Stimulated activated CD8-positive, alpha-beta memory T cell treated with anti-CD3 and anti-CD28 coated beads, Interleukin-7, amount 100 ng/mL, for 48 hours (primary cell): ENCODE data around the gene KAZN.

Experiments
- DNase-seq, 2 donors: peaks; one replicate each; pipeline ENCODE4 v3.0.0-alpha.2; 2020; ENCODE audit warnings: low read depth in 1 of 2; ENCODE audit errors: extremely low read depth in 1 of 2

Gene KAZN

GRCh38 chr1:15141935-15142539 is 543.6 kb downstream of the KAZN start:
- DNase-seq = no peak

GRCh38 chr1:15145327-15145726 is 546.8 kb downstream of the KAZN start:
- no peak for DNase-seq

GRCh38 chr1:15146142-15146680 is 547.7 kb downstream of the KAZN start:
- no peak for DNase-seq

- no peak for DNase-seq
Observed at GRCh38 chr1:15146971-15147376, 548.5 kb downstream of the KAZN start.

GRCh38 chr1:15148004-15148403 is 549.5 kb downstream of the KAZN start:
- DNase-seq = no peak

- DNase-seq = no peak
Observed at GRCh38 chr1:15148475-15148874, 550.0 kb downstream of the KAZN start.

- no peak for DNase-seq
Observed at GRCh38 chr1:15148941-15149340, 550.5 kb downstream of the KAZN start.

GRCh38 chr1:15150376-15150775 is 551.9 kb downstream of the KAZN start:
- DNase-seq = no peak

GRCh38 chr1:15151377-15151806 is 552.9 kb downstream of the KAZN start:
- DNase-seq = no peak

GRCh38 chr1:15151871-15152270 is 553.4 kb downstream of the KAZN start:
- no peak for DNase-seq

- DNase-seq = no peak
Observed at GRCh38 chr1:15152318-15153183, 554.1 kb downstream of the KAZN start.

GRCh38 chr1:15153184-15153841 is 554.8 kb downstream of the KAZN start, which contains the start of gene TMEM51:
TMEM51 (plus strand) TSS chr1:15153747; CDS start chr1:15215088, 61,341 bp downstream.
- DNase-seq = no peak

GRCh38 chr1:15153842-15154479 is 555.5 kb downstream of the KAZN start:
- DNase-seq = no peak

GRCh38 chr1:15154480-15155036 is 556.1 kb downstream of the KAZN start:
- no peak for DNase-seq

GRCh38 chr1:15155191-15155590 is 556.7 kb downstream of the KAZN start:
- no peak for DNase-seq

- no peak for DNase-seq
Observed at GRCh38 chr1:15155888-15156741, 557.6 kb downstream of the KAZN start.

GRCh38 chr1:15156807-15157380 is 558.4 kb downstream of the KAZN start:
- DNase-seq = no peak

GRCh38 chr1:15157524-15158399 is 559.3 kb downstream of the KAZN start:
- DNase-seq = no peak
